Measurements from ENCODE around the gene MAFG. TPM values are rescaled to one million over a fixed set of nuclear protein-coding genes. Genes with fewer than 3 reads are reported as not detected.

MAFG gene
- total and polyA plus RNA-seq, 4 donors: 9.9 to 38.6 (median 22.7) TPM

DNA sequence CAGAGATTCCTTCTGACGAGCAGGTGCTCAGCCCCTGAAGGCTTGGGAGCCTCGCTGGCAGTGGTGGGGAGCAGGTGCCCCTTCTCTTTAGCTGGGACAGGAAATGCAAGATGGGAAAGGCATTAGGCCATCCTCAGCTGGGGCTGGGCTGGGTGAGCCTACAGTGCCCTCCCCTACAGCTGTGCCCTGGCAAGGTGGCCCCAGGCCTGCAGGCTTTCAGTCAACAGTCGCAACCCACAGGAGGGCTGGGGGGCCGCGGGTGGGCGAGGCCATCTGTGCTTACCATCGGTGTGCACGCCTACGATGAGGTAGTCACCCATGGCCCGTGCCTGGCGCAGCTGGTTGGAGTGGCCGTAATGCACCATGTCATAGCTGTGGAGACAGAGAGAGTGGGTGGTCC, 18.3 kb downstream of the MAFG start:
- ATAC-seq (ENCODE audit: low FRiP score): no peak
- Histone ChIP-seq H3K4me3 (ENCODE audit: low read length in 2 of 2) (no peak overlapping the region), H3K9me3 (ENCODE audit: control insufficient read depth, low read length) (no peaks in the 10 kb centered on the region), H3K27me3 (ENCODE audit: control insufficient read depth in 1 of 2, insufficient read depth in 2 of 2, low read length in 1 of 2) (no peaks in the 10 kb centered on the region), H3K4me1 (ENCODE audit: control insufficient read depth in 1 of 2, insufficient read depth in 2 of 2, low read length in 2 of 2) (no peaks in the 10 kb centered on the region), H3K36me3 (ENCODE audit: control insufficient read depth in 1 of 2, insufficient read depth in 2 of 2, low read length in 1 of 2) (no peaks in the 10 kb centered on the region), H3K27ac (ENCODE audit: low read depth in 1 of 2, low read length in 2 of 2) (no peak overlapping the region)
- DNase-seq: no peak
- intact Hi-C loops (cut with DNase I): no loop called here
- 95 to 98% methylated on average over 12 of the region's 12 CpGs for WGBS, 2 donors

GRCh38 chr17:81908793-81909192, 18.7 kb downstream of the MAFG start:
- Histone ChIP-seq H3K27ac (ENCODE audit: low read depth in 1 of 2, low read length in 2 of 2) (no peak overlapping the region), H3K36me3 (ENCODE audit: control insufficient read depth in 1 of 2, insufficient read depth in 2 of 2, low read length in 1 of 2) (no peaks in the 10 kb centered on the region), H3K27me3 (ENCODE audit: control insufficient read depth in 1 of 2, insufficient read depth in 2 of 2, low read length in 1 of 2) (no peaks in the 10 kb centered on the region), H3K9me3 (ENCODE audit: control insufficient read depth, low read length) (no peaks in the 10 kb centered on the region), H3K4me1 (ENCODE audit: control insufficient read depth in 1 of 2, insufficient read depth in 2 of 2, low read length in 2 of 2) (no peaks in the 10 kb centered on the region), H3K4me3 (ENCODE audit: low read length in 2 of 2) (no peak overlapping the region)
- DNase-seq (no peak), ATAC-seq (ENCODE audit: low FRiP score) (no peak)
- WGBS, 2 donors: 95 to 96% methylated on average over 10 to 11 of the region's 11 CpGs
- intact Hi-C loops (cut with DNase I): no loop called here

DNA sequence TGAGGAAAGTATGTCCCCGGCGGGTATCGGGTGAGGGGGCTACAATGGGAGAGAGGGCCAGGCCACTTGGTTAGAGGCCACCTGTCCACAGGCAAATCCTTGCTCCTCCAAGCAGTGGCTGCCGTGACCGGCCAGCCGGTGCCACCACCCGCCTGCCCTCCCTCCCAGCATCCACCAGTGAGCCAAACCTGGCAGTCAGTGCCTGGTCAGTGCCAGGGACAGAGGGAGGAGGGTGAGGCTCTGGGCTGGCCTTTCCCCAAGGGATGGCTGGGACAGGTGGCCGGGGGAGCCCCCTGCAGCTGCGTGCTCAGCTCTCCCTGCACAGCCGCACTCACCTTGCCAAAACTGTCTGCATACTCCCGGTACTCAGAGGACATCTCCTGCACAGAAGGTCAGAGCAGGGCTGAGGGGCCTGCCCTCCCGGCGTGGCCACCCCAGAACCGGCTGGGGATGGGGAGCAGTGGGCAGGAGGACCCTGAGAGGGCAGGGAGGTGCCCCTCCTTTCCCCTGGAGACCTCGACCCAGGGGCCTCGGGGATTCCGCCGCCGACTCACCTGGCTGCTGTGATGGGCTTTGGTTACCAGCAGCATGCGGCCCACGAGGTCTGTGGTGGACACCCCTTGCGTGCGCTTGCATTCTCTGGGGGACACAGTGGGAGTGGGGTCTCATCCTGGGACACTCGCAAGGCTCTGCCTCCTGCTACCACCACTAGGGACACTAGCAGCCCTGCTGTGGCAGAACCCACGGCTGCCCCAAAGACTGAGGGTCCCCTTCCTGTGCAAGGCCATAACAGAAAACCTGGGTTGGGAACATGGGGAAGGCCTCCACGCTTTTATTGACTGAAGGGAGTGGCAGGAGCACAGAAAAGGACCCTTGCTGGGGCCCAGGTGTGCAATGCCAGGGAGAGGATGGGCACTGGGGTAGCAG, 20.1 kb downstream of the MAFG start:
- intact Hi-C loops (cut with DNase I): no loop called here
- Histone ChIP-seq H3K4me1 (ENCODE audit: control insufficient read depth in 1 of 2, insufficient read depth in 2 of 2, low read length in 2 of 2) (no peaks in the 10 kb centered on the region), H3K36me3 (ENCODE audit: control insufficient read depth in 1 of 2, insufficient read depth in 2 of 2, low read length in 1 of 2) (no peaks in the 10 kb centered on the region), H3K9me3 (ENCODE audit: control insufficient read depth, low read length) (no peaks in the 10 kb centered on the region), H3K27me3 (ENCODE audit: control insufficient read depth in 1 of 2, insufficient read depth in 2 of 2, low read length in 1 of 2) (no peaks in the 10 kb centered on the region), H3K27ac (ENCODE audit: low read depth in 1 of 2, low read length in 2 of 2) (no peak overlapping the region), H3K4me3 (ENCODE audit: low read length in 2 of 2) (no peak overlapping the region)
- ATAC-seq (ENCODE audit: low FRiP score) (no peak), DNase-seq (no peak)
- WGBS, 2 donors: 91 to 92% methylated on average over 26 of the region's 26 CpGs

DNA sequence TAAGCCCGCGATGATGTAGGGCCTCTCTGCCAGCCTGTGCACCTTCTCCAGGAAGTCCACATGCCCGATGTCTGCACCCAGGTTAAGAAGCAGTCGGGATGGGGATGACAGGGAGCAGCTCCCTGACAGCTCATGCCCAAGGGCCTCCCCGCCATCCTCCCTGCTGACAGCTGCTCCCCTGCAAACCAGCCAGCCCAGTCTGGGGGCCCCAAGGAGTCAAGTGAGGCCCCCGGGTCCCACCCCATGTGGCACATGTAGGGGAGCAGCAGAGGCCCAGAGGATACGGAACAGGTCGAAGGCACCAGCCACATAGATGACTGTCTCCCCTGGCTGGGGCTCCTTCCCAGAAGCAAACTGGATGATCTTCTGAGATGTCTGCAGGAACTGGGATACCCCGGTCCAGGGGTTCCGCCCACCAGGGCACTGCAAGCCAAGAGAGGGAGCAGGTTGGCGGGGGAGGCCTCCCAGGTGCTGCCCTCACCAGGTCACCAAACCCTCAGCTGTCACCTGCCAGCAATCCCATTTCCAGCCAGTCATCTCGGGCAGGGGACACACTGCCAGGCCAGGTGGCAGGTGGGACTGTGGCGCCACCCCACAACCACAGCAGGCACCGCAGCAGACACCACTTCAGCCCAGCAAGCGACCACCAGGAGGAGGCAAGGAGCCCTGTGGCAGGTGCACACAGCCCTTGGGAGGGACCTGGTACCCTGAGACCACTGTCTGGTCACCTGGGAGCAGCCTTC, 20.9 kb downstream of the MAFG start:
- Histone ChIP-seq H3K36me3 (ENCODE audit: control insufficient read depth in 1 of 2, insufficient read depth in 2 of 2, low read length in 1 of 2) (no peaks in the 10 kb centered on the region), H3K4me1 (ENCODE audit: control insufficient read depth in 1 of 2, insufficient read depth in 2 of 2, low read length in 2 of 2) (no peaks in the 10 kb centered on the region), H3K27me3 (ENCODE audit: control insufficient read depth in 1 of 2, insufficient read depth in 2 of 2, low read length in 1 of 2) (no peaks in the 10 kb centered on the region), H3K4me3 (ENCODE audit: low read length in 2 of 2) (no peak overlapping the region), H3K9me3 (ENCODE audit: control insufficient read depth, low read length) (no peaks in the 10 kb centered on the region), H3K27ac (ENCODE audit: low read depth in 1 of 2, low read length in 2 of 2) (no peak overlapping the region)
- DNase-seq (no peak), ATAC-seq (ENCODE audit: low FRiP score) (no peak)
- intact Hi-C loops (cut with DNase I): no loop called here
- 93% methylated on average over 15 of the region's 15 CpGs for whole genome bisulfite sequencing, 2 donors

DNA sequence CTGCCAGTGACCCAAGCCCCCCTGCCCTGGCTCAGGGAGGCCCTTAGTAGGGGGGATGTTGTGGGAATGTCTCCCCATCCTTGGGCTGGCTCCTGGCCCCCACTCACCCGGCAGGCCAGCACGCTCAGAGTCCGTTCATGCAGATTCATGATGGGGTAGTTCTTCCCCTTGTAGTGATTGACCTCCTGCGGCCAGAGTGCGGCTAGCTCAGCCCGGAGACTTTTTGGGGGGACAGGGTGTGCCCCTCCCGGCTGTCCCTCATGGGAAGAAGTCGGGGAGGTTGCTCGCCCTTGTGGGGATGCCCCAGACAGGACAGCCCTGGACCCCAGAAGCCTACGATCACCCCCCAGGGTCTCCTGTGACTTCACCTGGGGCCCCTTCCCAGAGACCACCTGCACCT, 21.5 kb downstream of the MAFG start:
- intact Hi-C loops (cut with DNase I): no loop called here
- no peaks in the 10 kb centered on the region for H3K36me3 ChIP-seq (ENCODE audit: control insufficient read depth in 1 of 2, insufficient read depth in 2 of 2, low read length in 1 of 2)

DNA sequence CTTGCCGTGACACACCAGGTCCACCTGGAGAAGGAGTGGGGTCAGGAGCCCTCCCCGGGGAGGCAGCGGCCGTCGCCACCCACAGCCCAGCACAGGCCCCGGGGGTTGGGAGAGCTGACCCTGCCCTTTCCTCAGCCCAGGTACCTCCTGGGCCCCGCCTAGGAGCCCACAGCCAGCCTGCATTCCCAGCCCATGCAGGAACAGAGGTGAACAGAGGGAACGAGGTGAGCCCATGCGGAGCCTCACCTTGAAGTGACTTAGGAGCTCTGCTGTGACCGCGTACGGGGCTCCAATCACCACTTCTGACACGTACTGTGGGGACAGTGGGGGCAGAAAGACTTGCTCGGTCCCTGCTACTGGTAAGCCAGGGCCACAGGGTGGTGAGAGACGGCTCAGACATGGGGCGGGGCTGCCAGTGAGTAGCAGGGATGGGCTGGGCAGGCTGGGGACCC, 22.1 kb downstream of the MAFG start:
- intact Hi-C loops (cut with DNase I): no loop called here
- no peak overlapping the region for H3K4me3 ChIP-seq (ENCODE audit: low read length in 2 of 2)
- DNase-seq (no peak), ATAC-seq (ENCODE audit: low FRiP score) (no peak)
- H3K27me3 ChIP-seq (ENCODE audit: control insufficient read depth in 1 of 2, insufficient read depth in 2 of 2, low read length in 1 of 2): no peaks in the 10 kb centered on the region
- 94 to 97% methylated on average over 16 of the region's 16 CpGs for WGBS, 2 donors
- H3K36me3 ChIP-seq (ENCODE audit: control insufficient read depth in 1 of 2, insufficient read depth in 2 of 2, low read length in 1 of 2): no peaks in the 10 kb centered on the region
- no peaks in the 10 kb centered on the region for H3K4me1 ChIP-seq (ENCODE audit: control insufficient read depth in 1 of 2, insufficient read depth in 2 of 2, low read length in 2 of 2)
- H3K9me3 ChIP-seq (ENCODE audit: control insufficient read depth, low read length): no peaks in the 10 kb centered on the region
- H3K27ac ChIP-seq (ENCODE audit: low read depth in 1 of 2, low read length in 2 of 2): no peak overlapping the region

More for the DNA sequence above, 21.5 kb downstream of the MAFG start:
- H3K27ac ChIP-seq (ENCODE audit: low read depth in 1 of 2, low read length in 2 of 2): no peak overlapping the region
- H3K4me3 ChIP-seq (ENCODE audit: low read length in 2 of 2): no peak overlapping the region
- DNase-seq (no peak), ATAC-seq (ENCODE audit: low FRiP score) (no peak)
- 94 to 95% methylated on average over 10 of the region's 10 CpGs for WGBS, 2 donors
- no peaks in the 10 kb centered on the region for H3K27me3 ChIP-seq (ENCODE audit: control insufficient read depth in 1 of 2, insufficient read depth in 2 of 2, low read length in 1 of 2)
- H3K4me1 ChIP-seq (ENCODE audit: control insufficient read depth in 1 of 2, insufficient read depth in 2 of 2, low read length in 2 of 2): no peaks in the 10 kb centered on the region
- no peaks in the 10 kb centered on the region for H3K9me3 ChIP-seq (ENCODE audit: control insufficient read depth, low read length)

DNA sequence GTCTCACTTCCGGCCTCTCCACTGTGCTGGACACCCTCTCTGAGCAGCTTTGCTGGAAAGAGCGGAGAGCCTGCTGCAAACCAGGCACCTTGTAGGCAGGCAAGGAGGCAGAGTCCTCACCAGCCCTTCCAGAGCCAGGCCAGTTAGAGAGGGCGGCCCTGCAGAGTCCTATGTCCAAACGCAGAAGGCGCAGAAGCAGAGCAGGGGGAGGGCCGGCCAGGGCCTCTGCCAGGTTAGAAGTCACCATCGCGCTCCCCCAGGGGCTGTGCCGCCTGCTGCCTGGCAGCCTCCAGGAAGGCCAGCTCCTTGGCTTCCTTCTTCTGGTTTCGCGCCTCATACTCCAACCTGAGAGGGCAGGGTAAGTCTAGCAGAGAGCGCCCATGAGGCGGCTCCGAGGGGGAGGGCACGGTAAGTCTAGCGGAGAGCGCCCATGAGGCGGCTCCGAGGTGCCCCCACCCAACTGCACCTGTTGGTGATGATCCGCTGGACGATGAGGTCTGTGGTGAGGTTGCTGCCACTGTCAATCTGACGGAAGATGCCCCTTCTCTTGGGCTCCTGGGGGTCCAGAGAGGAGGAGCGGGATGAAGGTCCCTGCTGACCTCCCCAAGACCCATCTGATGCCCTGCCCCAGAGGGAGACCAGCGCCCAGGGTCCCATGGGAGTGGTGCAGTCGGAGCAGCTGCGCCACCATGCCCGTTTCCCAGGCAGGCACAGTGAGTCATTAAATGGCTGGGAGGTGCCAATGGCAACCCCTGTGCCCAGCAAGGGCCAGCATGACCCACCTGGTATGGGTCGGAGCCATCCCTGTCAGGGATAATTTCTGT, 22.7 kb downstream of the MAFG start:
- intact Hi-C loops (cut with DNase I): no loop called here
- Histone ChIP-seq H3K27ac (ENCODE audit: low read depth in 1 of 2, low read length in 2 of 2) (no peak overlapping the region), H3K9me3 (ENCODE audit: control insufficient read depth, low read length) (no peaks in the 10 kb centered on the region), H3K4me1 (ENCODE audit: control insufficient read depth in 1 of 2, insufficient read depth in 2 of 2, low read length in 2 of 2) (no peaks in the 10 kb centered on the region), H3K4me3 (ENCODE audit: low read length in 2 of 2) (no peak overlapping the region), H3K36me3 (ENCODE audit: control insufficient read depth in 1 of 2, insufficient read depth in 2 of 2, low read length in 1 of 2) (peaks cover 0 to 2% of the 10 kb centered on the region in 2 donors), H3K27me3 (ENCODE audit: control insufficient read depth in 1 of 2, insufficient read depth in 2 of 2, low read length in 1 of 2) (no peaks in the 10 kb centered on the region)
- no peak for ATAC-seq (ENCODE audit: low FRiP score)
- 91 to 93% methylated on average over 27 to 28 of the region's 28 CpGs for WGBS, 2 donors
- DNase-seq: no peak

GRCh38 chr17:81903896-81904599, 23.5 kb downstream of the MAFG start:
- no peak for ATAC-seq (ENCODE audit: low FRiP score)
- H3K36me3 ChIP-seq (ENCODE audit: control insufficient read depth in 1 of 2, insufficient read depth in 2 of 2, low read length in 1 of 2): peaks cover 0 to 2% of the 10 kb centered on the region in 2 donors

More at GRCh38 chr17:81903896-81904599, 23.5 kb downstream of the MAFG start:
- no peak overlapping the region for H3K27ac ChIP-seq (ENCODE audit: low read depth in 1 of 2, low read length in 2 of 2)
- no peaks in the 10 kb centered on the region for H3K9me3 ChIP-seq (ENCODE audit: control insufficient read depth, low read length)
- intact Hi-C loops (cut with DNase I): no loop called here
- H3K27me3 ChIP-seq (ENCODE audit: control insufficient read depth in 1 of 2, insufficient read depth in 2 of 2, low read length in 1 of 2): no peaks in the 10 kb centered on the region
- H3K4me1 ChIP-seq (ENCODE audit: control insufficient read depth in 1 of 2, insufficient read depth in 2 of 2, low read length in 2 of 2): no peaks in the 10 kb centered on the region
- DNase-seq: no peak
- WGBS, 2 donors: 93 to 95% methylated on average over 24 of the region's 24 CpGs
- H3K4me3 ChIP-seq (ENCODE audit: low read length in 2 of 2): no peak overlapping the region

Data from aorta (tissue), 5 donors.